ENCODE measurements around the gene NPC1L1.

NPC1L1 gene

DNA sequence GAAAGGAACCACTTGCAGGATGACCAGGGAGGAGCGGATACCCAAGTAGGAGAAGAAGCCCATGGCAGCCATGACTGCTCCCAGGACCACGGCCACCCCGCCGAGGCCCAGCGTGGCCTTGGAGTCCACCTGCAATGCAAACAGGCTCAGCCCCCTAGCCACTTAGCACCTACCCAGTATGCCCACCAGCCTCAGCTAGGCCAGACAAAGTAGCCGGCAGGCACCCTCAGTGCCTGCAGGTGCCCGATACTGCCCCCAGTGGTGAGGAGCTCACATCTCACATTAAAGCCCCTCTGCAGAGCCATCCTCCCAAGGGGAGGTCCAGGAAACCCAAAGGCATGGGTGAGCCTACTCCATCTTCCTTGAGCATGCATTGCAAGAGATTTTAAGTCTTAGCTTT, 6.6 kb downstream of the NPC1L1 start:
- TF ChIP-seq CTCF (IDR thresholded peaks at IDR 0.05; ENCODE audit: low read depth, low read length): peak; percentile 95
- 0 out of 2 replicates have a peak, but pooled peaks have one; percentile 15 for TF ChIP-seq MYC (IDR thresholded peaks at IDR 0.05; ENCODE audit: low read depth, low read length)
- TF ChIP-seq POLR2A (IDR thresholded peaks at IDR 0.05; ENCODE audit: extremely low read depth, insufficient read length): no peak
- TF ChIP-seq, protein P1, sequence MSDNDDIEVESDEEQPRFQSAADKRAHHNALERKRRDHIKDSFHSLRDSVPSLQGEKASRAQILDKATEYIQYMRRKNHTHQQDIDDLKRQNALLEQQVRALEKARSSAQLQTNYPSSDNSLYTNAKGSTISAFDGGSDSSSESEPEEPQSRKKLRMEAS (IDR thresholded peaks at IDR 0.05; ENCODE audit: low read depth, low read length): 0 out of 2 replicates have a peak, but pooled peaks have one; percentile 17
- DNase-seq (ENCODE audit: low read depth): peak; percentile 75

DNA sequence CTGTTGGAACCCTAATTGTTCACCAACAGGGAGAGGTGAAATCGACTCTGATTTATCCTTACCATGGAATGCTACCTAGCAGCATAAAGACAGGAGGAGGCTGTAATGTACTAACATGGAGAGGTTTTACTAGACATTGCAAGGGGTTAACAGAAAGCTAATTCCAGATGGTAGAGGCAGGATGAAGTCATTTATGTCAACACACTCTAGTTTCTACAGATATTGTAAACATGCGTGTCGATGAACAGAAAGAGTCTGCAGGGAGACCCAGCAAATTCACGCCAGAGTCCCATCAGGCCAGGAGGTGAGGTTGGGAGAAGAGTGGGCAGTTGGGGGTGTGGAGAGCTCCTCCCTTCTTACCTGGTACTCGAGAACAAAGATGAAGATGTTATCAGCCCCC, 7.0 kb downstream of the NPC1L1 start:
- no peak for DNase-seq (ENCODE audit: low read depth)
- H3K4me3 ChIP-seq (ENCODE audit: low read depth, low read length): no peak overlapping the region
- TF ChIP-seq CTCF (IDR thresholded peaks at IDR 0.05; ENCODE audit: low read depth, low read length) (no peak), POLR2A (IDR thresholded peaks at IDR 0.05; ENCODE audit: extremely low read depth, insufficient read length) (no peak), MYC (IDR thresholded peaks at IDR 0.05; ENCODE audit: low read depth, low read length) (no peak)
- TF ChIP-seq, protein P1 (IDR thresholded peaks at IDR 0.05; ENCODE audit: low read depth, low read length): no peak

More for the DNA sequence above, 6.6 kb downstream of the NPC1L1 start:
- H3K4me3 ChIP-seq (ENCODE audit: low read depth, low read length): no peak overlapping the region

DNA sequence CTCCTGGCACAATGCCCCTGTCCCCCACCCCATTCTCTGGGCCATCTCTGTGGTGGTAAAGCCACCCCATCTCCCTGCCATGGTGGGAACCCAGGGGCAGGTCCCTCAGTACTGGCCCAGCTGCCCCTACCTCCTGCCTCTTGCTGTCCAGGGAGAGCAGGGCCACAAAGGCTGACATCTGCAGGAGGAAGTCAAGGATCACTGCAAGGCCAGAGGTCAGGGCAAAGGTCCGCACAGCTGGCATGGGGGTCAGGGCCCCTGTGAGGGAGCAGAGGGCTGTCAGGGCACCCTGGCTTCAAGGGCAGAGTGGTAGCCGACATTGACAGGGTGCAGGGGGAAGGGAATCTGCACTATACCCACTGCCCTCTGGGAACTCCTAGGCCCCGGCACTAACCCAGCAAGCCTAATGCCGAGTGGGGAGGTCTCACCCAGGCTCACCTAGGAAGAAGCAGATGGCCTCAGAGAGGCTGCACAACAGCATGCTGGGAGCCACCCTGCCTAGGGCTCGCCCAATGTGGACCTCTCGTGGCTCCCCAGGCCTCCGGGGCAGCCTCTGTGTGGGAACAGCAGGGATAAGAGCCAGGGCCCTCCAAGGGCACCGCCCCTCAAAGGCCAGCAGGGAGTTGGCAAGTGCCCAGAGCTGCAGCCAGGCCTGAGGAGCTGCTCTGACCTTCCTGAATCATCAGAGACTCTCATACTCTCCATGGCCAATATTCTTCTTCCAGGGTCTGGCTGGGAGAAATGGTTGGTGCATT, 7.7 kb downstream of the NPC1L1 start:
- DNase-seq (ENCODE audit: low read depth): no peak
- no peak for TF ChIP-seq CTCF (IDR thresholded peaks at IDR 0.05; ENCODE audit: low read depth, low read length)
- TF ChIP-seq, protein P1 (IDR thresholded peaks at IDR 0.05; ENCODE audit: low read depth, low read length): no peak
- H3K4me3 ChIP-seq (ENCODE audit: low read depth, low read length): no peak overlapping the region

GRCh38 chr7:44531421-44532380, 9.4 kb downstream of the NPC1L1 start:
- TF ChIP-seq MYC (IDR thresholded peaks at IDR 0.05; ENCODE audit: low read depth, low read length): no peak
- no peak for DNase-seq (ENCODE audit: low read depth)
- no peak overlapping the region for H3K4me3 ChIP-seq (ENCODE audit: low read depth, low read length)

GRCh38 chr7:44530990-44531389, 10.1 kb downstream of the NPC1L1 start:
- no peak for DNase-seq (ENCODE audit: low read depth)
- no peak overlapping the region for H3K4me3 ChIP-seq (ENCODE audit: low read depth, low read length)
- no peak for TF ChIP-seq POLR2A (IDR thresholded peaks at IDR 0.05; ENCODE audit: extremely low read depth, insufficient read length)
- TF ChIP-seq CTCF (IDR thresholded peaks at IDR 0.05; ENCODE audit: low read depth, low read length): no peak
- TF ChIP-seq, protein P1 (IDR thresholded peaks at IDR 0.05; ENCODE audit: low read depth, low read length): no peak
- TF ChIP-seq MYC (IDR thresholded peaks at IDR 0.05; ENCODE audit: low read depth, low read length): no peak

DNA sequence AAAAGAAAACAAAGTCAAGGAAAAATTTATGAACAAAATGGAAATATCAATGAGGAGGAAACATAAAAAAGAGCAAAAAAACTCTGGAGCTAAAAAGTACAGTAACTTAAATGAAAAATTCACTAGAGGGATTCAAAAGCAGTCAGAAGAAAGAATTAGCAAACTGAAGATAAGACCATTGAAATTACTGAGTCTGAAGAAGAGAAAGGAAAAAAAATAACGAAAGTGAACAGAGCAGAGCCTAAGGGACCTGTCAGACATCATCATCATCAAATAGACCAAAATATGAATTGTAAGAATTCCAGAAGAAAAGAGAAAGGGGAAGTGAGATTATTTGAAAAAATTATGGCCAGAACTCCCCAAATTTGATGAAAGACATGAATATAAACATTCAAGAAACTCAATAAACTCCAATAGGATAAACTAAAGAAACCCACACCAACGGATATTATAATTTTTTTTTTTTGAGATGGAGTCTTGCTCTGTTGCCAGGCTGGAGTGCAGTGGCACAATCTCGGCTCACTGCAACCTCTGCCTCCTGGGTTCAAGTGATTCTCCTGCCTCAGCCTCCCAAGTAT, 16.2 kb downstream of the NPC1L1 start:
- H3K4me3 ChIP-seq (ENCODE audit: low read depth, low read length): no peak overlapping the region
- TF ChIP-seq, protein P1 (IDR thresholded peaks at IDR 0.05; ENCODE audit: low read depth, low read length): no peak
- TF ChIP-seq MYC (IDR thresholded peaks at IDR 0.05; ENCODE audit: low read depth, low read length) (no peak), CTCF (IDR thresholded peaks at IDR 0.05; ENCODE audit: low read depth, low read length) (no peak), POLR2A (IDR thresholded peaks at IDR 0.05; ENCODE audit: extremely low read depth, insufficient read length) (no peak)
- DNase-seq (ENCODE audit: low read depth): no peak
